Measurements from ENCODE around the gene SARS1. TPM values are rescaled to one million over a fixed set of nuclear protein-coding genes. Genes with fewer than 3 reads are reported as not detected.

Gene SARS1
- total and polyA plus RNA-seq, 2 donors (not counting 1 experiment from before 2014, with no cell fraction given): 59.1 to 115 TPM

- Histone ChIP-seq H3K79me2 (ENCODE audit: control insufficient read depth, insufficient read depth, low read length) (no peaks in the 10 kb centered on the region), H3K4me1 (ENCODE audit: control insufficient read depth in 2 of 2, insufficient read depth in 2 of 2, low read length in 2 of 2) (peaks cover 9 to 10% of the 10 kb centered on the region in 2 donors), H3K27ac (ENCODE audit: low read length in 2 of 2) (no peak overlapping the region), H3K27me3 (replicated peaks in 1 of 4; ENCODE audit: control extremely low read depth in 1 of 4, control insufficient read depth in 3 of 4, insufficient read depth in 4 of 4, low read length in 3 of 4) (no peaks in the 10 kb centered on the region), H3K36me3 (replicated peaks in 1 of 2; ENCODE audit: control extremely low read depth in 1 of 2, control insufficient read depth in 1 of 2, extremely low read depth in 1 of 2, insufficient read depth in 2 of 2, low read length in 1 of 2) (no peaks in the 10 kb centered on the region), H3K9me3 (ENCODE audit: control extremely low read depth in 1 of 3, control insufficient read depth in 2 of 3, insufficient read depth in 1 of 3, low read length in 2 of 3) (no peaks in the 10 kb centered on the region), H3K9ac (ENCODE audit: low read length) (no peak overlapping the region), H2AFZ (ENCODE audit: insufficient read depth, low read depth, low read length, poor library complexity, severe bottlenecking) (no peak overlapping the region), H3K4me2 (replicated peaks; ENCODE audit: low read depth, low read length, poor library complexity, severe bottlenecking) (no peak overlapping the region), H4K20me1 (ENCODE audit: control insufficient read depth, insufficient read depth, low read length, poor library complexity, severe bottlenecking) (no peaks in the 10 kb centered on the region), H3K4me3 (ENCODE audit: control extremely low read depth in 1 of 5, extremely low read depth in 1 of 5, insufficient read depth in 1 of 5, low read depth in 2 of 5, low read length in 4 of 5) (no peak overlapping the region)
- Mint-ChIP-seq H3K9me3 (ENCODE audit: insufficient read depth) (no peaks in the 10 kb centered on the region), H3K4me3 (no peak overlapping the region), H3K27ac (no peak overlapping the region), H3K4me1 (peaks cover 10% of the 10 kb centered on the region), H3K27me3 (peaks cover 13% of the 10 kb centered on the region)
- 53% methylated on average over 3 of the region's 4 CpGs for WGBS (ENCODE audit: insufficient coverage)
- TF ChIP-seq, protein P1, sequence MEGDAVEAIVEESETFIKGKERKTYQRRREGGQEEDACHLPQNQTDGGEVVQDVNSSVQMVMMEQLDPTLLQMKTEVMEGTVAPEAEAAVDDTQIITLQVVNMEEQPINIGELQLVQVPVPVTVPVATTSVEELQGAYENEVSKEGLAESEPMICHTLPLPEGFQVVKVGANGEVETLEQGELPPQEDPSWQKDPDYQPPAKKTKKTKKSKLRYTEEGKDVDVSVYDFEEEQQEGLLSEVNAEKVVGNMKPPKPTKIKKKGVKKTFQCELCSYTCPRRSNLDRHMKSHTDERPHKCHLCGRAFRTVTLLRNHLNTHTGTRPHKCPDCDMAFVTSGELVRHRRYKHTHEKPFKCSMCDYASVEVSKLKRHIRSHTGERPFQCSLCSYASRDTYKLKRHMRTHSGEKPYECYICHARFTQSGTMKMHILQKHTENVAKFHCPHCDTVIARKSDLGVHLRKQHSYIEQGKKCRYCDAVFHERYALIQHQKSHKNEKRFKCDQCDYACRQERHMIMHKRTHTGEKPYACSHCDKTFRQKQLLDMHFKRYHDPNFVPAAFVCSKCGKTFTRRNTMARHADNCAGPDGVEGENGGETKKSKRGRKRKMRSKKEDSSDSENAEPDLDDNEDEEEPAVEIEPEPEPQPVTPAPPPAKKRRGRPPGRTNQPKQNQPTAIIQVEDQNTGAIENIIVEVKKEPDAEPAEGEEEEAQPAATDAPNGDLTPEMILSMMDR (IDR thresholded peaks at IDR 0.05): no peak
- no peak for TF ChIP-seq EZH2 (IDR thresholded peaks at IDR 0.05; ENCODE audit: borderline replicate concordance, insufficient read depth, low read depth, low read length, poor library complexity, severe bottlenecking)
- ChIA-PET POLR2A (no interaction called here), CTCF (interaction anchor here (2.0 to 2.2 kb wide), 2 partner anchors 92 to 340 kb away, joined by 5 to 10 read pairs; no protein-coding TSS in a partner anchor)
- ATAC-seq (ENCODE audit: low read depth) (no peak), DNase-seq (no peak)
- intact Hi-C loops (cut with micrococcal nuclease): loop anchor here (5.0 to 10.0 kb wide), 2 partner anchors 80 to 168 kb away; partner anchors contain the start of gene ELAPOR1
Observed at GRCh38 chr1:109192433-109192832, 21.3 kb upstream of the SARS1 start.

Data from B cell (primary cell).